HL-60/S4 treated with phorbol 12-myristate 13-acetate at 8.2 ng/mL for 4 days and 3 days (cell line): ENCODE data around the gene ANAPC1.
"Not testable (repeated sequence)": the region's sequence is repeated elsewhere in the genome, so short reads cannot be mapped to it uniquely, and the experiment has no call there.

Source experiments
- in situ Hi-C: fragments of 300-500 bp; cut with MboI; formaldehyde crosslinking; loops from 2 replicates; pipeline ENCODE4 v1.15.0; 2022; ENCODE audit warnings: low sequenced_read_pairs

The ANAPC1 gene

DNA sequence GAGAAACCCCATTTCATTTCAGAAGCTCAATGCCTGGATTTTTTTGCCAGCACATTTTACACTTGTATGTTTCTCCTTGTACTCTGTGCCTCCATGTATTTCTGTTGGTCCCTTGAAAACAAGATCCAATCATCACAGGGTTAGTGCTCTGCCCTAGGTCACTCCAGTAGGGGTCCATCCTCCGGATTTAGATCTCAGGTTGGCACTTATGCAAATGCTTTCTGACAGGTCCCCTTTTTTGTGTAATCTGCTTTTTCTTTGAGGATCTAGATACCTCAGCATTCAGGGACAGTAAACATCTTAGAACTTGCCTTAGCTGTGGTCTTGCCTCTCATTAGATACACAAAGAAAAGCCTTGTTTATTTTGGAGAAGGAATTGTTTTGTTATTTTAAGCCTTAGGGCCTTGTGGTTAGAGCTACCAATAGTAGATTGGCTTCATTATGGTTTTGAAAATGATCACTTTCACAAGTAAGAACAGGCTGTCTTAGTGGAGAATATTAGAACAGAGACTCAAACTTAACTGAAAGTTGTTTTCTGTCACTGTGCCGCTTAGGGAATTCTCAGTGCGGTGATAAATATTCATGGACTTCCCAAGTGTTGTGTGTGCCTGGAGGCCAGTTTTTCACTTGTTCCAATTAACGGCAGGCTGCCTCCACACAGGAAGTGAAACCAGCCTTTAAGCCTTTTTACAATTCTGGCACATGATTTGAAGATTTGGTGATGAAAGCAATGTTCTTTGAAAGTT is 22.2 kb upstream of the ANAPC1 start:
- in situ Hi-C loops, result no loop called here

DNA sequence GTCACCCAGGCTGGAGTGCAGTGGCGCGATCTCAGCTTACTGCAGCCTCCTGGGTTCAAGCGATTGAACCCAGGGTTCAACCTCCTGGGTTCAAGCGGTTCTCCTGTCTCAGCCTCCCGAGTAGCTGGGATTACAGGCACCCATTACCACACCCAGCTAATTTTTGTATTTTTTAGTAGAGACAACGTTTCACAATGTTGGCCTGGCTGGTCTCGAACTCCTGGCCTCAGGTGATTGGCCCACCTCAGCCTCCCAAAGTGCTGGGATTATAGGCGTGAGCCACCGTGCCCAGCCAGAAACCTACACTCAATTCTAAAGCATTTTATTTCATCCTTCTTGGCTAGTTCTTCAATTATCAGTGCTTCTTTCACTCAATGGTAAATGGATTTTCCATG is 21.5 kb upstream of the ANAPC1 start:
- in situ Hi-C loops, result not testable (repeated sequence)

GRCh38 chr2:111904726-111905474 is 20.9 kb upstream of the ANAPC1 start:
- in situ Hi-C loops, result no loop called here

DNA sequence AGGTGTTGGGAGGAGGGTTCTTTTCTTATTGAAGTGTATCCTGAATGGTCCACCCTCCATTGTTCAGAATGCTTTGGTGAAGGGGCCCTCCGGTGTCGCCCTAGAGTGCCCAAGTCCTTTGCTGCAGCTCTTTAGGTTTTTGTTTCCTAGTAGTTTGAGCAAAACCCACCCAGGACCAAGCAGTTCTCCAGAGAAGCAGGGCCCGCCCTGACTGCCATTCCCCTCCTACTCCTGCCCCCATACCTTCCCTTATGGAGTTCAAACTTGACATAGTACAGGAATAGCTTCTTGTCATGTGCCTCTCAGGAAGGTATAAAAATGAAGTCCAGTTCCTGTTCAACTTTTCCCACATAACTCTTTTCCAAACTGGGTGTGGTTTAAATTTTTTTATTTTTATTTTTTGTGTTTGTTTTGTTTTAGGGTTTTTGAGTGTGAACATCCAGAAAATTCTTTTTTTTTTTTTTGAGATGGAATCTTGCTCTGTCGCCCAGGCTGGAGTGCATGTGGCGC is 20.0 kb upstream of the ANAPC1 start:
- in situ Hi-C loops, result no loop called here

DNA sequence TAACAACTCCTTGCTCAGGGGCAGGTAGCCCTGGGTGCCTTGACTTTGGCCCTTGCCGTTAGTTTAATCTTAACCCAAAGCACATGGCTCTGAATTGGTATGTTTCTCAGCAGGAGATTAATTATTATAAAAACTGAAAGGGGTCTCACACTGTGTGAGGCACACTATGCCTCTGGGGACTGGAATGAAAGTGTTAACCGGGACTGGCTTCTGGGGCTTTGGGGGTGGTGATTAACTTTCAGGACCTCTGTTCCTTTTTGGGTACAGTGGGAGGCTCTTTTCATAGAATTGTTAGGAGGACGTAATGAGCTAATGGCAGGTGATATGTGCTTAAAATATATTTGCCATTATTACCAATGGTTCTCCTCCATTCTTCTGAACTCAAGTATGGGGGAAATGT is 19.5 kb upstream of the ANAPC1 start:
- in situ Hi-C loops, result no loop called here

DNA sequence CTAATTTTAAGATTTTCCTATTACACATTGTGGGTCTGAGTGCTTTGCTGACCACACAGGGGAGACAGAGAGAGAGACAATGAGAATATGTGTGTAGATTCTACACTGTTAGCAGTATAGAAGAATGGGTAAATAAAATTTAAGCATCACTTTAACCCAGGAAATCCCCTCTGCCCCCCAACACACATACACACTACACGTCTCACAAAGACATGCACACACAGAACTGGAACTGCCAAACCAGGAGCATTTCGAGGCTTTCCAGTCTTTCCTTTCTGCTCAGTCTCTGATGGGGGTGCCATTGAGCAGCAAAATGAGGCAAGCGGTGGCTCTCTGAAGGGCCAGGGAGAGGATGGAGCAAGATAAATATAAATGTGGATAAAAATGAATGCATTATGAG is 16.9 kb upstream of the ANAPC1 start:
- in situ Hi-C loops, result no loop called here

DNA sequence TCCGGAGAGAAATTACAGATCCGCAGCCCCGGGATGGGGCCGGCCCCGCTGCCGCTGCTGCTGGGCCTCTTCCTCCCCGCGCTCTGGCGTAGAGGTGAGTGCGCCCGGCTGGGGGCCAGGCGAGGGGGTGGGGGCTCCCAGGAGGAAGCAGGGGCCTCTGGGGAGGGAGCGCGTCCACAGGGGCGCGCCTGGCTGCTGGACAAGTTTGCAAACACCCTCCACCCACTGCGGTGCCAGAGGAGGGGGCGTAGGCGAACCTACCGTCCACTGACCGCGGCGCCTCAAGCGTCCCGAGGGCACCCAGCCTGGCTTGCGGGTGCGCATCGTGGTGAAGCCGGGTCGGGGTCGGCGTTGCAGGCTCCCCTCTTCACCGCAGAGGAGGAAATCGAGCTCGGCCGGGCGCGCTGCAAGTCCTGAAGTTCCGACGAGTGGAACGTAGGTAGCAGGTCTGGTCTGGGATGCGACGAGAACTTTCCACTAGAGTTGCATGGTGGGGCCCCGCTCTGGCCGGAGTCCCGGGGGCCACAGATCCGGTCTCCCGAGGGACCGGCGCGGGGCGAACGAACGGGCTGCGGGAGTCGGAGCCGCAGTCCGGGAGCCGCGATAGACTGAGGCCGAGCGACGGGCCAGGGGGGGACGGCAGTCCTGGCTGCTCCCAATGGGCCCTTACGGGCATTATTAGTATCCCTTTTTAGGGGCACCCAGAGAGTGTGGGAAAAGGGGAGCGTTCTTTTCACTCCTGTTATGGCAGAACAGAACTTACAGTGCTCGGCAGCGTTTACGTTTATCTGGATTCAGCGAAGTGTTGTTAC is 14.9 kb upstream of the ANAPC1 start:
- in situ Hi-C loops, result loop anchor here (10.0 kb wide), 1 partner anchor 146 kb away; no protein-coding TSS in a partner anchor

DNA sequence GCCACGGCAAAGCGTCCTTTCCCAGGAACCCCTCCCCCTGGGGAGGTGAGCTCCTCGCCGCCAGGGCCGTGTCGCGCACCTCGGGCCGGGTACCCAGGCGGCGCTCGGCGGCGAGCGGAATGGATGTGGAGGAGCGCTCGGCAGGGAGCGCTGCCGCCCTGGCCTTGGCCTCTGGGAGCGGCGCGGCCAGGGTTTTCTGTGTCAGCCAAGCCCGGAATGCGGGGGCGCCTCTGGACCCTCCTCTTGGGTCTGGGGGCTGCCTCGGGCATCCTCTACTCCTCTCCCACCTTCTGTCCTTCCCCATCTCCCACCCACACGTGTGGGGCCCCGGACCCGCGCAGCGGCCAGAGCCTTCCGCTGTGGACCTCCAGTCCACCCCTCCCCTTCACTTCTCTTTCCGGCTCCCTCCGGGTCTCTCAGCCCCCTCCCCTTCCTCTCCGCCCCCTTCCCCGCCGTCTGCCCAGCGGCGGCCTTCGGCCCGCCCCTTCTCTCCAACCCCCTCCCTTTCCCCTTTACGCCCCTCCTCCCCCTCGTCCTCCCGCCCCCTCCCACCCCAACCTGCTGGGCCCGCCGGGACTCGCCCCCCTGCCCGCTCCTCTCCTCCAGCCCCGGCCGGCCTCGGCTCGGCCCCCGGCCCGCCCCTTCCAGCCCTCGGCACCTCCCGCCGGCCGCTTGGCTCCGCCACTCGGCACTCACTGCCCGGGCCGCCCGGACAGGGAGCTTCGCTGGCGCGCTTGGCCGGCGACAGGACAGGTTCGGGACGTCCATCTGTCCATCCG is 14.1 kb upstream of the ANAPC1 start, which contains the start of gene MERTK:
TSS of gene MERTK (plus strand) at position 684 of the 779 bp plus-strand sequence. CDS start 129 bp downstream, outside the sequence.
- in situ Hi-C loops, result loop anchor here (10.0 kb wide), 1 partner anchor 147 kb away; no protein-coding TSS in a partner anchor

- in situ Hi-C loops, result loop anchor here (10.0 kb wide), 1 partner anchor 147 kb away; no protein-coding TSS in a partner anchor
These were observed 13.6 kb upstream of the ANAPC1 start for GRCh38 chr2:111897630-111897923.

- in situ Hi-C loops, result loop anchor here (10.0 kb wide), 1 partner anchor 148 kb away; no protein-coding TSS in a partner anchor
These were observed 12.6 kb upstream of the ANAPC1 start for GRCh38 chr2:111896576-111896975.

DNA sequence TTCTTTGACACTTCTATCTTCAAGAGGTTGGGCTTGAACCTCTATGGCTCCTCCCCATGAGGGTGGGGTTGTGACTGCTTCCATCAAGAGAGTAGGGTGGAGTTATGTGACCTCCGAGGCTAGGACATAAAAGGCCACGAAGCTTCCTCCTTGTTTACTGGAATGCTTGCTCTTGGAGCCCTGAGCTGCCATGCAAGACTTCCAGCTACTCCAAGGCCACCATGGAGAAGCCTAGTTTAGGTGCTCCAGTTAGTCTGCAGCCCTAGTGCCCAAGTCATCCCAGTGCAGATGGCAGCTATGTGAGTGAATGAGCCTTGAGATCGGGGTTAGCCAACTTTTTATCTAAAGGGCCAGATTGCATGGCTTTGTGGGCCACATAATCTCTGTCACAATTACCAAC is 12.0 kb upstream of the ANAPC1 start:
- in situ Hi-C loops, result loop anchor here (10.0 kb wide), 1 partner anchor 149 kb away; no protein-coding TSS in a partner anchor

GRCh38 chr2:111884592-111884964 is 585 bp upstream of the ANAPC1 start:
- in situ Hi-C loops, result no loop called here

- in situ Hi-C loops, result not testable (repeated sequence)
These were observed 11.2 kb downstream of the ANAPC1 start for GRCh38 chr2:111872806-111873205.

DNA sequence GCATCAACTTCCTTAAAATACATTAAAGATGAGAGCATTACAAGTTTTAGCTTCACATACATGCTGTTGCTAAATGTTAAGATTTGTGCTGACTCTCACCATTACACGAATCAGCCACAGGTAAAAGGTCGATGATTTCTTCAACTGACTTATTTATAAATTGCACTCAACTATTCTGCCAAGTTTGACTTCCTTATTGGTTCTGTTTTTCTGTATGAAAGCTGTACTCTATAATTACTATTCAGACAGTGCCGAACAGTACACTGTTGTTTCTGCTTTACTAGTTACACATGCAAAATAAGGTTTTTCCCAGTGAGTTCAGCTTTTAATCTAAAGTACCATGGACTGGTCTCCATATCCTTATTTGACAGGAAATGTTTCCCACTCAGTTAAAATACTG is 18.9 kb downstream of the ANAPC1 start:
- in situ Hi-C loops, result not testable (repeated sequence)

GRCh38 chr2:111860005-111860404 is 24.0 kb downstream of the ANAPC1 start:
- in situ Hi-C loops, result not testable (repeated sequence)

- in situ Hi-C loops, result not testable (repeated sequence)
These were observed 31.4 kb downstream of the ANAPC1 start for GRCh38 chr2:111852544-111852943.

DNA sequence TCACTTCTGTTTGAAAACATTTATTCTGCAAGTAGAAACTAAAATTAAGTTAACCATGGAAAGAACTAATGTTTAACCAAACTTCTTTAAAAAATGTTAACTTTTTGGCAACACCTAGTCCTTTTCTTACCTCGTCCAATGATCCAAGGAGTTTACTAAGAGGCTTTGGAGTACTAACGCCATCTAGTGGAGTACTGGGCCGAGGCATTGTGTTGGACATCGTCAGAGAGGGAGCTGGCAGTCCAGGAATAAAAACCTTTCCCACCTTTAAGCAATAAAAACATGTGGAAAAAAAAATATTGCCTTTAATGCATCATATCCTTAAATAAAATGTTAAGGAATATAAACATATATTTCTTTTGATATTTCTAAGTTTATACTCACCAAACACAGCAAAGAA is 33.3 kb downstream of the ANAPC1 start:
- in situ Hi-C loops, result not testable (repeated sequence)

- in situ Hi-C loops, result not testable (repeated sequence)
These were observed 44.2 kb downstream of the ANAPC1 start for GRCh38 chr2:111839625-111840282.

GRCh38 chr2:111838992-111839391 is 45.0 kb downstream of the ANAPC1 start:
- in situ Hi-C loops, result not testable (repeated sequence)

DNA sequence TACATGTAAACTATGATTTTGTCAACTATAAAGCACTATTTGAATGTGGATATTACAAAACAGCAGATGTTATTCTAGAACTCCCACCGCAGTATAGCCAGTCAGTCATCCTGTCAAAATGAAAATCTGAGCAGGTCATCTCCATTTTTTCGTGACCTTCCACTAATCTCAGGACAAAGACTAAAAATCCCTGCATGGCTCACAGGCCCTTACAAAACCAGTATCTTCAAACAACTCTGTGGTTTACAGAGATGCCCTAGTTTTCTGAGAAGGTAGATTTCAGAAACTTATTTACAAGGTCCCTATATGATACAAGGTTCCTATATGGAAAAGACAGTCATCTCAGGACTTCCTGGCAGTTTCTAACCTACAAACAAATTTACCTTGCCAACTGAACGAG is 49.8 kb downstream of the ANAPC1 start:
- in situ Hi-C loops, result not testable (repeated sequence)
